PC-9 (cell line): ENCODE data around the gene UQCR11. TPM values are rescaled to one million over a fixed set of nuclear protein-coding genes. Genes with fewer than 3 reads are reported as not detected.

Experiments
- BruUV-seq: library from RNA; stranded (reverse); fragments of 400-500 nt; replicated peaks from 2 replicates; lab custom pipeline; 2021; lab: Mats Ljungman, UMichigan
- CTCF ChIA-PET: fragments of 300-600 bp; sonication (Branson Sonifier 250); formaldehyde crosslinking; loops from one replicate; lab custom pipeline; 2022; ENCODE audit warnings: antibody characterized with exemption; lab: Charles Lee
- POLR2A ChIA-PET: fragments of 300-600 bp; sonication (Branson Sonifier 250); formaldehyde crosslinking; loops from one replicate; lab custom pipeline; 2022; ENCODE audit warnings: antibody characterized with exemption; ENCODE audit not compliant: unreplicated experiment; lab: Charles Lee
- DNase-seq, 2 experiments: peaks; one replicate each; pipeline versions ENCODE4 v3.0.0 to v3.0.0-alpha.2; 2015 to 2022; ENCODE audit warnings: mixed read lengths in 1 of 2
- H2AFZ ChIP-seq: fragments of 200-600 bp; sonication (generic); 2 replicates; pipeline ENCODE4 v1.8.1; 2017; ENCODE audit warnings: antibody characterized with exemption
- H3F3A ChIP-seq: fragments of 200-600 bp; sonication (generic); 2 replicates; pipeline ENCODE4 v1.8.1; 2017; ENCODE audit warnings: antibody characterized with exemption, mild to moderate bottlenecking, low read depth; ENCODE audit not compliant: insufficient read depth
- H3K27ac ChIP-seq: fragments of 200-600 bp; sonication (generic); 2 replicates; pipeline ENCODE4 v1.6.1; 2016; ENCODE audit warnings: mixed run types
- H3K27me3 ChIP-seq: fragments of 200-600 bp; sonication (generic); 2 replicates; pipeline ENCODE4 v1.6.1; 2016; ENCODE audit warnings: low read depth, mixed run types; ENCODE audit not compliant: insufficient read depth
- H3K36me3 ChIP-seq: fragments of 200-600 bp; sonication (generic); 2 replicates; pipeline ENCODE4 v1.6.1; 2016; ENCODE audit warnings: low read depth, mixed run types
- H3K4me1 ChIP-seq: fragments of 200-600 bp; sonication (generic); replicated peaks from 2 replicates; pipeline ENCODE4 v1.6.1; 2016; ENCODE audit warnings: mixed run types; ENCODE audit not compliant: insufficient read depth
- H3K4me2 ChIP-seq: fragments of 200-600 bp; sonication (generic); 2 replicates; pipeline ENCODE4 v1.6.1; 2017; ENCODE audit warnings: mixed run types
- H3K4me3 ChIP-seq: fragments of 200-600 bp; sonication (generic); 2 replicates; pipeline ENCODE4 v1.6.1; 2016; ENCODE audit warnings: mixed run types
- H3K79me2 ChIP-seq: fragments of 200-600 bp; sonication (generic); 2 replicates; pipeline ENCODE4 v1.6.1; 2017; ENCODE audit warnings: low read depth, mixed run types
- H3K9me2 ChIP-seq: fragments of 200-600 bp; sonication (generic); 2 replicates; pipeline ENCODE4 v1.8.1; 2017; ENCODE audit warnings: mild to moderate bottlenecking; ENCODE audit not compliant: insufficient read depth
- H3K9me3 ChIP-seq: fragments of 200-600 bp; sonication (generic); 2 replicates; pipeline ENCODE4 v1.8.1; 2016; ENCODE audit warnings: low read depth; ENCODE audit not compliant: insufficient read depth
- H4K20me1 ChIP-seq: fragments of 200-600 bp; sonication (generic); 2 replicates; pipeline ENCODE4 v1.8.1; 2017; ENCODE audit not compliant: insufficient read depth
- CTCF ChIP-seq: fragments of 200-600 bp; sonication (generic); conservative IDR thresholded peaks from 2 replicates; pipeline ENCODE4 v1.6.1; 2017; ENCODE audit warnings: mixed run types, antibody characterized with exemption, mild to moderate bottlenecking, moderate library complexity
- EZH2 ChIP-seq: fragments of 200-600 bp; sonication (generic); IDR thresholded peaks from 2 replicates; pipeline ENCODE4 v1.8.0; 2017; ENCODE audit warnings: antibody characterized with exemption, low read depth
- intact Hi-C: fragments of 100-400 bp; cut with micrococcal nuclease; formaldehyde crosslinking; loops from one replicate; pipeline ENCODE4 v1.10.0; 2022; ENCODE audit not compliant: unreplicated experiment
- total RNA-seq: library from RNA; stranded (reverse); gene quantifications from 2 replicates; pipeline ENCODE4 v1.2.3, GENCODE V29; 2021

Gene UQCR11
- total RNA-seq, 1 experiment from 2014 or later = 196 TPM

GRCh38 chr19:1566392-1567115, 38.7 kb downstream of the UQCR11 start:
- H3K79me2 ChIP-seq = 0 out of 2 replicates have a peak, but pooled peaks cover 8% of the 10 kb centered on the region
- H4K20me1 ChIP-seq = peaks cover 4% of the 10 kb centered on the region; the same call in 1 of the 2 replicates
- POLR2A ChIA-PET = interaction anchor here (0.6 kb wide), 1 partner anchor 466 kb away, joined by 3 read pairs; no protein-coding TSS in a partner anchor
- H3K9me2 ChIP-seq = no peaks in the 10 kb centered on the region
- peak in 1 of 2 experiments; percentile 70 for DNase-seq
- H2AFZ ChIP-seq = no peak overlapping the region
- peaks cover 5% of the 10 kb centered on the region; the same call in 1 of the 2 replicates for H3F3A ChIP-seq
- H3K4me2 ChIP-seq = peak overlapping the region; percentile 73
- H3K4me1 ChIP-seq = peaks cover 4% of the 10 kb centered on the region; the same call in 1 of the 2 replicates
- no peaks in the 10 kb centered on the region for H3K27me3 ChIP-seq
- CTCF ChIA-PET = interaction anchor here (0.6 to 0.7 kb wide), 3 partner anchors 24 to 38 kb away, joined by 3 to 7 read pairs (median 3); no protein-coding TSS in a partner anchor
- no peak for TF ChIP-seq CTCF
- no peak for TF ChIP-seq EZH2
- intact Hi-C loops = no loop called here
- H3K27ac ChIP-seq = no peak overlapping the region
- peak overlapping the region; percentile 55; the same call in 1 of the 2 replicates for H3K4me3 ChIP-seq
- H3K9me3 ChIP-seq = no peaks in the 10 kb centered on the region
- BruUV-seq = no TSS peak
- H3K36me3 ChIP-seq = no peaks in the 10 kb centered on the region

GRCh38 chr19:1563251-1563650, 42.0 kb downstream of the UQCR11 start:
- Histone ChIP-seq H3K27me3 (no peaks in the 10 kb centered on the region), H3K27ac (no peak overlapping the region), H3K36me3 (no peaks in the 10 kb centered on the region), H3K4me2 (no peak overlapping the region), H3K9me3 (no peaks in the 10 kb centered on the region), H3K9me2 (no peaks in the 10 kb centered on the region), H2AFZ (no peak overlapping the region), H3K4me1 (no peaks in the 10 kb centered on the region), H4K20me1 (peaks cover 4% of the 10 kb centered on the region; the same call in 1 of the 2 replicates), H3F3A (no peaks in the 10 kb centered on the region), H3K79me2 (0 out of 2 replicates have a peak, but pooled peaks cover 8% of the 10 kb centered on the region), H3K4me3 (no peak overlapping the region)
- no TSS peak for BruUV-seq
- no peak for TF ChIP-seq CTCF
- no peak for TF ChIP-seq EZH2
- POLR2A ChIA-PET = no interaction called here
- intact Hi-C loops = no loop called here
- no peak for DNase-seq
- CTCF ChIA-PET = no interaction called here

GRCh38 chr19:1561236-1561842, 43.9 kb downstream of the UQCR11 start:
- H3K27ac ChIP-seq = no peak overlapping the region
- H3K9me3 ChIP-seq = no peaks in the 10 kb centered on the region
- TF ChIP-seq EZH2 (no peak), CTCF (no peak)
- DNase-seq = no peak
- peaks cover 4% of the 10 kb centered on the region; the same call in 1 of the 2 replicates for H4K20me1 ChIP-seq
- H3K9me2 ChIP-seq = no peaks in the 10 kb centered on the region
- no TSS peak for BruUV-seq
- POLR2A ChIA-PET = no interaction called here
- 0 out of 2 replicates have a peak, but pooled peaks cover 8% of the 10 kb centered on the region for H3K79me2 ChIP-seq
- H3K4me2 ChIP-seq = no peak overlapping the region
- no peaks in the 10 kb centered on the region for H3F3A ChIP-seq
- H2AFZ ChIP-seq = no peak overlapping the region
- CTCF ChIA-PET = no interaction called here
- no peaks in the 10 kb centered on the region for H3K27me3 ChIP-seq
- H3K36me3 ChIP-seq = no peaks in the 10 kb centered on the region
- intact Hi-C loops = no loop called here
- no peak overlapping the region for H3K4me3 ChIP-seq
- no peaks in the 10 kb centered on the region for H3K4me1 ChIP-seq
